Natural killer cell (primary cell): ENCODE measurements around the gene BEX4. TPM values are rescaled to one million over a fixed set of nuclear protein-coding genes. Genes with fewer than 3 reads are reported as not detected.

Source experiments
- ATAC-seq, 3 donors: fragments of 150-1000 bp in 2 of 3; fragments of 200-7000 bp in 1 of 3; cut with Tn5 transposase; 1 replicate in 1 of 3; 2 replicates in 2 of 3; pipeline ENCODE4 v1.10.0; 2021; ENCODE audit warnings: mild to moderate bottlenecking in 2 of 3, moderate library complexity in 2 of 3
- DNase-seq, 2 donors: peaks; one replicate each; pipeline versions ENCODE4 v3.0.0 to v3.0.0-alpha.2; 2013 to 2021; ENCODE audit warnings: mixed read lengths in 1 of 2
- H3K27ac ChIP-seq: one replicate; pipeline ENCODE4 v1.5.1; 2013; ENCODE audit warnings: mild to moderate bottlenecking, low read length
- H3K27me3 ChIP-seq: one replicate; pipeline ENCODE4 v1.6.1; 2013; ENCODE audit warnings: low read length; ENCODE audit not compliant: control insufficient read depth, insufficient read depth
- H3K36me3 ChIP-seq: one replicate; pipeline ENCODE4 v1.6.1; 2013; ENCODE audit warnings: low read length; ENCODE audit not compliant: control insufficient read depth, insufficient read depth
- H3K4me1 ChIP-seq: one replicate; pipeline ENCODE4 v1.6.1; 2013; ENCODE audit warnings: low read length; ENCODE audit not compliant: control insufficient read depth, insufficient read depth
- H3K4me3 ChIP-seq: one replicate; pipeline ENCODE4 v1.5.1; 2013; ENCODE audit warnings: low read length
- H3K9me3 ChIP-seq: one replicate; pipeline ENCODE4 v1.6.1; 2013; ENCODE audit warnings: low read length; ENCODE audit not compliant: control insufficient read depth, insufficient read depth
- H3K27ac Mint-ChIP-seq, 2 donors: one replicate each; pipeline ENCODE4 v1.8.0; 2022; ENCODE audit warnings: mild to moderate bottlenecking in 2 of 2, mixed read lengths in 2 of 2, moderate library complexity in 1 of 2
- H3K27me3 Mint-ChIP-seq, 2 donors: one replicate each; pipeline ENCODE4 v1.8.0; 2022; ENCODE audit warnings: low read depth in 2 of 2, mixed read lengths in 2 of 2
- H3K36me3 Mint-ChIP-seq: one replicate; pipeline ENCODE4 v1.8.0; 2022; ENCODE audit warnings: mixed read lengths
- H3K4me1 Mint-ChIP-seq, 2 donors: one replicate each; pipeline ENCODE4 v1.8.0; 2022; ENCODE audit warnings: mixed read lengths in 2 of 2
- H3K4me3 Mint-ChIP-seq: one replicate; pipeline ENCODE4 v1.8.0; 2022; ENCODE audit warnings: mild to moderate bottlenecking, moderate library complexity, mixed read lengths
- H3K9me3 Mint-ChIP-seq, 2 donors: one replicate each; pipeline ENCODE4 v1.8.0; 2022; ENCODE audit warnings: mixed read lengths in 2 of 2
- WGBS: methylation state at CpG from one replicate; pipeline ENCODE4 v1.1.7; 2013; ENCODE audit warnings: missing lambda C conversion rate; ENCODE audit not compliant: insufficient coverage; 5-methylcytosine and 5-hydroxymethylcytosine counted together
- intact Hi-C: fragments of 100-400 bp; cut with micrococcal nuclease; formaldehyde crosslinking; loops from one replicate; pipeline ENCODE4 v1.14.2; 2022
- total RNA-seq, 4 donors: library from RNA; stranded (reverse); fragments of 120-200 nt in 1 of 4; gene quantifications; one replicate each; pipeline versions ENCODE4 v1.2.3 to v1.2.4, GENCODE V29; 2013 to 2022
- TF ChIP-seq, protein P1 (sequence below): fragments of 200-600 bp; IDR thresholded peaks from one replicate; pipeline ENCODE4 v1.8.0; 2022; ENCODE audit warnings: antibody characterized with exemption

BEX4 gene
- total RNA-seq, 3 donors from 2014 or later (not counting 1 experiment from before 2014, with no cell fraction given) = 30.8 to 53.4 (median 47.1) TPM

DNA sequence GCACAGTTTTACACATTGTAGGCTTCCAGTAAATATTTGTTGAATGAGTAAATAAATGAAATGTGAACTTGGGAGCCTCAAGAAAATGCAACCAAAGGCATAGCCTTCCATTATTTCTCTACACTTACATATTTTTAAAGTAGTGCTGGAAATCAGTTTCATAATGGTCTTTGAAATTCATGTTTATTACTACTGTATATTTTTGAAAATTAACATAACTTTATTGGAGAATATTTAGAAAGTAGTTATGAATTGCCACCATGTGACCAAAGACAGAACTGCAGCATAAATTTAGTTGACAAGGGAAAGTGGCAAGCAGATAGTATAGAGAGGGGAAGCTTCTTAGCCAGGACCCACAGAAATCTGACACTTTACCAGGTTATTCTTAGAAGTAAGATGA, 33.6 kb downstream of the BEX4 start:
- TF ChIP-seq, protein P1, sequence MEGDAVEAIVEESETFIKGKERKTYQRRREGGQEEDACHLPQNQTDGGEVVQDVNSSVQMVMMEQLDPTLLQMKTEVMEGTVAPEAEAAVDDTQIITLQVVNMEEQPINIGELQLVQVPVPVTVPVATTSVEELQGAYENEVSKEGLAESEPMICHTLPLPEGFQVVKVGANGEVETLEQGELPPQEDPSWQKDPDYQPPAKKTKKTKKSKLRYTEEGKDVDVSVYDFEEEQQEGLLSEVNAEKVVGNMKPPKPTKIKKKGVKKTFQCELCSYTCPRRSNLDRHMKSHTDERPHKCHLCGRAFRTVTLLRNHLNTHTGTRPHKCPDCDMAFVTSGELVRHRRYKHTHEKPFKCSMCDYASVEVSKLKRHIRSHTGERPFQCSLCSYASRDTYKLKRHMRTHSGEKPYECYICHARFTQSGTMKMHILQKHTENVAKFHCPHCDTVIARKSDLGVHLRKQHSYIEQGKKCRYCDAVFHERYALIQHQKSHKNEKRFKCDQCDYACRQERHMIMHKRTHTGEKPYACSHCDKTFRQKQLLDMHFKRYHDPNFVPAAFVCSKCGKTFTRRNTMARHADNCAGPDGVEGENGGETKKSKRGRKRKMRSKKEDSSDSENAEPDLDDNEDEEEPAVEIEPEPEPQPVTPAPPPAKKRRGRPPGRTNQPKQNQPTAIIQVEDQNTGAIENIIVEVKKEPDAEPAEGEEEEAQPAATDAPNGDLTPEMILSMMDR = peak; percentile 42
- DNase-seq (peak in 1 of 2 donors; percentile 52), ATAC-seq (peak in 1 of 3 donors; percentile 49)
- Mint-ChIP-seq H3K27me3 (peaks cover 2 to 16% of the 10 kb centered on the region in 2 donors), H3K9me3 (no peaks in the 10 kb centered on the region), H3K27ac (no peak overlapping the region), H3K36me3 (no peaks in the 10 kb centered on the region), H3K4me1 (peaks cover 2 to 7% of the 10 kb centered on the region in 2 donors), H3K4me3 (no peak overlapping the region)
- Histone ChIP-seq H3K4me1 (peaks cover under 1% of the 10 kb centered on the region), H3K36me3 (no peaks in the 10 kb centered on the region), H3K27me3 (no peaks in the 10 kb centered on the region), H3K9me3 (no peaks in the 10 kb centered on the region), H3K27ac (no peak overlapping the region), H3K4me3 (no peak overlapping the region)
- intact Hi-C loops = loop anchor here (1.0 kb wide), 1 partner anchor 37 kb away; no protein-coding TSS in a partner anchor

DNA sequence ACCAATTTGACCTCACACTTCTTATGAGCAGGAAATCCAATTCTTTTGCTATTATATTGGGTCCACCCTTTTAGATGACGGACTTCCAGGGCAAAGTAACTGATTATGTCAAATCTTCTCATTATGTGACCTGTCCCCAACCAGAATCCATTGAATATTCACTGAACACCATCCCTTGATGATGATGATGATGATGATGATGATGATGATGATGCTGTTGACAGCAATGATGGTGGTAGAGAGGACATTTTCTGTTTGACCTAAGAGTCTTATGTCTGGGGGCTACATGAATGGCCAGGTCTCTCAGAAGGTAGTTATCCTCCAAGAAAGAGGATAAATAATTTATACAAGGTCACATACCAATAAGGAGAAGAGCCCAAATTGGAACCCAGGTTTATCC, 34.9 kb downstream of the BEX4 start:
- H3K4me1 ChIP-seq = peaks cover 8% of the 10 kb centered on the region
- no peak for DNase-seq
- intact Hi-C loops = no loop called here
- no peak overlapping the region for H3K4me3 Mint-ChIP-seq
- H3K27ac Mint-ChIP-seq = no peak overlapping the region
- no peak overlapping the region for H3K4me3 ChIP-seq
- TF ChIP-seq, protein P1 = no peak
- no peaks in the 10 kb centered on the region for H3K36me3 ChIP-seq
- peaks cover 2 to 16% of the 10 kb centered on the region in 2 donors for H3K27me3 Mint-ChIP-seq
- peaks cover 14 to 19% of the 10 kb centered on the region in 2 donors for H3K4me1 Mint-ChIP-seq
- no peak overlapping the region for H3K27ac ChIP-seq
- no CpG with 5 or more reads among the region's 1 CpG for WGBS
- no peaks in the 10 kb centered on the region for H3K9me3 ChIP-seq
- H3K27me3 ChIP-seq = no peaks in the 10 kb centered on the region
- H3K9me3 Mint-ChIP-seq = no peaks in the 10 kb centered on the region
- H3K36me3 Mint-ChIP-seq = no peaks in the 10 kb centered on the region
- no peak for ATAC-seq

DNA sequence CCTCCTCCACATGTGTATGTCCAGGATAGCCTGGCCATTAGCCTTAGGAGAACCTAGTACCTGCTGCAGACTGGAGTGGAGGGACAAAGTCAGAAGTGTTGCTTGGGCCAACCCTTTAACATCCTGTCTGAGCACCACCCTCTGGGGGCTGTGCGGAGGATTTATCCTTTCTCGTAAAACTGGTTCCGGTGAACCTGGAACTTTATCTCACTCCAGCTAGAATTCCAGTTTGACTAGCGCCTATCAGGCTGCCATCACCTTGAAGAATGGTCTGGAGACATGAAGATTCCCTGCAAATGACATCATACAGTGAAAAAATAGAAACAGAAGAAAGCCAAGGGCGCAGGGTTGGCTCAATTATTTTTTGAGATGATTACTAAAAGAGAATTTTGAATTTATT, 36.1 kb downstream of the BEX4 start:
- intact Hi-C loops = no loop called here
- TF ChIP-seq, protein P1 = no peak
- H3K9me3 ChIP-seq = no peaks in the 10 kb centered on the region
- H3K36me3 ChIP-seq = no peaks in the 10 kb centered on the region
- DNase-seq (no peak), ATAC-seq (no peak)
- no peaks in the 10 kb centered on the region for H3K27me3 ChIP-seq
- H3K27ac ChIP-seq = no peak overlapping the region
- 98% methylated on average over 4 of the region's 5 CpGs for WGBS
- Mint-ChIP-seq H3K27me3 (peaks cover 2 to 6% of the 10 kb centered on the region in 2 donors), H3K27ac (peak overlapping the region in 1 of 2 donors; percentile 35), H3K4me1 (peaks cover 20 to 26% of the 10 kb centered on the region in 2 donors), H3K4me3 (no peak overlapping the region), H3K9me3 (no peaks in the 10 kb centered on the region), H3K36me3 (no peaks in the 10 kb centered on the region)
- no peak overlapping the region for H3K4me3 ChIP-seq
- H3K4me1 ChIP-seq = peaks cover 12% of the 10 kb centered on the region

DNA sequence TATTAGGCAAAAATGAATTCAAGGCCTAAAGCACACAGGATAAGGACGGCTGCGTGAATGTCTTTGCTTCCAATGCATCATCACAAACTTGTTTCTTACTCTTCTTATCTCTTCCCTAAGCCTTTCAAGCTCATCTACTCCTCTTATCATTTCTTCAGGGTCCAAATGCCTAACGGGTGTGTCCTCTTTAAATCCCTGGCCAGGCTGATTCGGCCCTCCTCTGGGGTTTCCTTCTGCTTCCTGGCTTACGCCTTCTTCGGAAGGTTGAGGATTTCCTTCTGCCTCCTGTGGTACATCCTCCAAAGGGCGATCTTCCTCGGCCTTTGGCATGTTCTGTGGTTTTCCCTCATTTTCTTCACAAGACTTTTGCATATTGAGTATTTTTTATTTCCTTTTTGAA, 38.7 kb downstream of the BEX4 start:
- H3K36me3 Mint-ChIP-seq = no peaks in the 10 kb centered on the region
- ATAC-seq (no peak), DNase-seq (no peak)
- no peak overlapping the region for H3K4me3 ChIP-seq
- H3K27me3 Mint-ChIP-seq = no peaks in the 10 kb centered on the region
- peak overlapping the region; percentile 92 to 99 for H3K27ac Mint-ChIP-seq
- H3K9me3 Mint-ChIP-seq = no peaks in the 10 kb centered on the region
- TF ChIP-seq, protein P1 = no peak
- H3K36me3 ChIP-seq = no peaks in the 10 kb centered on the region
- H3K4me1 ChIP-seq = peaks cover 12% of the 10 kb centered on the region
- peak overlapping the region; percentile 81 for H3K27ac ChIP-seq
- WGBS = 47% methylated on average over 6 of the region's 8 CpGs
- no peaks in the 10 kb centered on the region for H3K9me3 ChIP-seq
- intact Hi-C loops = loop anchor here (2.0 kb wide), 1 partner anchor 39 kb away; the partner anchor contains the start of gene BEX4
- peaks cover 20 to 24% of the 10 kb centered on the region in 2 donors for H3K4me1 Mint-ChIP-seq
- no peaks in the 10 kb centered on the region for H3K27me3 ChIP-seq
- peak overlapping the region; percentile 96 for H3K4me3 Mint-ChIP-seq
